Esophagus (tissue), 2 donors: Measurements from ENCODE around the gene PPP2R2B. TPM values are rescaled to one million over a fixed set of nuclear protein-coding genes. Genes with fewer than 3 reads are reported as not detected.

Source experiments
- H3K27ac ChIP-seq, 2 donors: one replicate each; pipeline ENCODE4 v1.5.1; 2013; ENCODE audit warnings: low read depth in 2 of 2, mild to moderate bottlenecking in 2 of 2, inconsistent platforms in 1 of 2, low read length in 1 of 2, moderate library complexity in 1 of 2
- H3K27me3 ChIP-seq, 2 donors: one replicate each; pipeline ENCODE4 v1.6.1; 2013; ENCODE audit warnings: low read length in 2 of 2, control low read depth in 1 of 2, mild to moderate bottlenecking in 1 of 2; ENCODE audit not compliant: insufficient read depth in 2 of 2, control insufficient read depth in 1 of 2
- H3K36me3 ChIP-seq, 2 donors: one replicate each; pipeline ENCODE4 v1.6.1; 2013; ENCODE audit warnings: low read length in 1 of 2; ENCODE audit not compliant: control insufficient read depth in 2 of 2, insufficient read depth in 2 of 2
- H3K4me1 ChIP-seq, 2 donors: one replicate each; pipeline ENCODE4 v1.6.1; 2013; ENCODE audit warnings: low read length in 1 of 2; ENCODE audit not compliant: control insufficient read depth in 2 of 2, insufficient read depth in 2 of 2
- H3K4me3 ChIP-seq, 2 donors: one replicate each; pipeline ENCODE4 v1.5.1; 2013; ENCODE audit warnings: low read length in 2 of 2, mild to moderate bottlenecking in 2 of 2, low read depth in 1 of 2, moderate library complexity in 1 of 2
- H3K9me3 ChIP-seq, 2 donors: one replicate each; pipeline ENCODE4 v1.6.1; 2013; ENCODE audit warnings: mild to moderate bottlenecking in 2 of 2, low read depth in 1 of 2, low read length in 1 of 2, moderate library complexity in 1 of 2; ENCODE audit not compliant: control insufficient read depth in 2 of 2, insufficient read depth in 1 of 2
- WGBS, 2 donors: extraction: QIAGEN DNeasy Blood & Tissue Kit; methylation state at CpG; one replicate each; pipeline ENCODE4 v1.1.7; 2013; 5-methylcytosine and 5-hydroxymethylcytosine counted together
- polyA plus RNA-seq, 2 donors: library from polyadenylated mRNA; stranded (reverse); fragments of 200-250 nt; gene quantifications; one replicate each; pipeline ENCODE4 v1.2.3, GENCODE V29; 2013
- donor health status: healthy with polysubstance abuse.
- donor health status: Bipolar disorder and iron deficiency.

The PPP2R2B gene
- polyA plus RNA-seq, 2 donors: 0.78 to 0.92 TPM

DNA sequence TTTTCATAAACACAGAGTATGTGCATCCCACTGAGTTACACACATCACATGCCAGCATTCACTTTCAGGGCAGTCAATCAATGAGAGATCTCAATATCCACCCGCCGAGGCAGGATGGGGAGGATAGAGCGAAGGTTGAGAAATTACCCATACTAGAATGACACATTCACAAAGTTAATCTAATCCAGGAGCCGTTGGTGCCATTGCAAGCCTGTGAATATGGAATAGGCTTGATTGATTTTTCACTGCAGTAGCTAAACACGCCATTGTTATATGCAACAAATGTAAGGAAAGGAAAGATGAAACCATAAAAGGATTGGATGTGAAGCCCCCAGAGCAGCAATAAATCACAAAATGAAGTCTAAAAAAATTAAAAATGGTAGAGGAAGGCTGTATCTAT is 194.7 kb downstream of the PPP2R2B start:
- H3K36me3 ChIP-seq: no peaks in the 10 kb centered on the region
- H3K27me3 ChIP-seq: no peaks in the 10 kb centered on the region
- no peaks in the 10 kb centered on the region for H3K9me3 ChIP-seq
- H3K4me1 ChIP-seq: no peaks in the 10 kb centered on the region
- no peak overlapping the region for H3K27ac ChIP-seq
- H3K4me3 ChIP-seq: no peak overlapping the region
- WGBS, 2 donors: 82 to 90% methylated on average over 5 of the region's 5 CpGs

DNA sequence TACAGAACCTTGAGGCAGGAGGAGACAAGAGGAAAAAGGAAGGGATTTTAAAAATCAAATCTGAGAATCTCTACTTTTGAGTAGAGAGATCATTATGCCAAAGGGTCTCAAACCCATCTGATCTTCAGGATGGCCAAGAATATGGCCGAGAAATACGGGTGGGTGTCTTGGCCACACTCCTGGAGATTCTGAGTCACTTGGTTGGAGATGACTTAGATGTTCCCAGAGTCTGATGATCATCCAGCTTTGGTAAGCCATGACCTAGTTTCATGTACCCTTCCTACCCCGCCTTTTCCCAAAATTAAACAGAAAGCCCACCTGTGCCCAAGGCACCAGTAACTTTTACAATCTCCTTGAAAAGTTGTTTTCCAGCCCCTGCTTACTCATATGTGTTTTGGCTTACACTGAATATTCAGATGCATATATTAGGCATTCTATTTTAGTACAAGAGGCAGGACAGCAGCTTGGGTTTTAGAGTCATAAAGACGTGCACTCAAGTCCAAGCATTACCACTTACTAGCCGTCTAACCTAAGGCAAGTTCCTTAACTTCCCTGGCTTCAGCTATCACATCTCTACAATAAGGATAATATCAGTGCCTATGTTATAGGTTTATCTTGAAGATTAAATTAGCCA is 195.5 kb downstream of the PPP2R2B start:
- no peak overlapping the region for H3K27ac ChIP-seq
- no peaks in the 10 kb centered on the region for H3K9me3 ChIP-seq
- H3K4me3 ChIP-seq: no peak overlapping the region
- no peaks in the 10 kb centered on the region for H3K27me3 ChIP-seq
- WGBS, 2 donors: 72 to 84% methylated on average over 5 of the region's 5 CpGs
- H3K36me3 ChIP-seq: no peaks in the 10 kb centered on the region
- no peaks in the 10 kb centered on the region for H3K4me1 ChIP-seq

DNA sequence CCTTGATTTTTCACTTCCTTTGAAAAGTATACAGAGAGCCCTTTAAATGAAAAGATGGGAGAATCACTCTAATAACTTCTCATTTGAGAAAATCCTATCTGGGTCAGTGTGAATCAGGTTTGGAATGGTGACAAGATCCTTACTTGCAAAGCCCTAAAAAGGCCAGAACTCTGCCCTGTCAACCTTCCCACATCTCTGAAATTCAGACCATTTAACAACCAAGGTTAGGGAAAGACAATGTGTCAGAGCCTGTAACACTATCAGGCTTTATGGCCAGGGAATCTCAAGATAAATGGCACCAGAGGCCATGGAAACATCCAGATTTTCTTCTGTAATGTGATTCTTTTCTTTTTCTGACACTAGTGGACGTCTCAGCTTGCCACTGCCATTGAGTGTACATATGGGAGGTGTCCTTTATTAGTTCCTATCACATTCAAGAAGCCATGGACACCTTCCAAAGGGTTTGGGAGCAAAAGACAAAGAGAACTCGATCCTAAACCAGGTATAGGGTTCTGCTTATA is 196.9 kb downstream of the PPP2R2B start:
- Histone ChIP-seq H3K4me1 (no peaks in the 10 kb centered on the region), H3K27me3 (no peaks in the 10 kb centered on the region), H3K4me3 (no peak overlapping the region), H3K27ac (no peak overlapping the region), H3K36me3 (no peaks in the 10 kb centered on the region), H3K9me3 (no peaks in the 10 kb centered on the region)
- 49 to 57% methylated on average over 2 of the region's 2 CpGs for WGBS, 2 donors

DNA sequence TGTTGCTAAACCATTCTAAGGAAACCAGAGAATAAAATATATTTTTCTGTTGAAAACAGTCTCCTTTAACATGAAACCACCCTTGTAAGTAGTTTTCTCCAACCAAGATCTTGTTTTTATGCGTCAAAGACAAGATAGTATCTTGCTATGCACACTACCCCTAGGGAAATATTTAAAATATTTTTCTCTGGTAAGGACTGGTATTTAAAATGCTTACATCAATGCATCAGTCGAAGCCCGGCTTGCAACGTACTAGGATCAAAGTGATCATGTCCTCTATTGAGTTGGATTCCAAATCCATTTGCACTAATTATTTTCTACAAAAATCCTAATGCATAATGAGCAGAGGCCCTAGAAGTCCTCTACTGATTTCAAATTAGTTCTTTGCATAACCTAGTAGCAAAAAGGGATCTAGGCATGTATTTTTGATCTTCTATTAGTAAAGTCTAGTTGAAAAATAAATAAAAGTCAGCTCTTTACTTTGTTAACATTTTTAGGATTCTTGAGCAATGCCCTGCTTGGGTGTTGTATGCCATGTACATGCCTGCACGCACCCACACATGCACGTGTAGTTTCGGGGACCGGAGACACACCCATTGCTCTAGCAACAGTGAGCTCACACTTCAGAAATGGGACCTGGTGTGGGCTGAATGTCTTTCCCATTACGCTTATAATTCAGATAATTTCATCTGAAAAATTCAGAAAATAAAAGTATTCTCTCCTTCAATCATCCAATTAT is 197.5 kb downstream of the PPP2R2B start:
- Histone ChIP-seq H3K4me1 (no peaks in the 10 kb centered on the region), H3K9me3 (no peaks in the 10 kb centered on the region), H3K27ac (no peak overlapping the region), H3K27me3 (no peaks in the 10 kb centered on the region), H3K36me3 (no peaks in the 10 kb centered on the region), H3K4me3 (no peak overlapping the region)
- 62 to 70% methylated on average over 9 of the region's 9 CpGs for WGBS, 2 donors

DNA sequence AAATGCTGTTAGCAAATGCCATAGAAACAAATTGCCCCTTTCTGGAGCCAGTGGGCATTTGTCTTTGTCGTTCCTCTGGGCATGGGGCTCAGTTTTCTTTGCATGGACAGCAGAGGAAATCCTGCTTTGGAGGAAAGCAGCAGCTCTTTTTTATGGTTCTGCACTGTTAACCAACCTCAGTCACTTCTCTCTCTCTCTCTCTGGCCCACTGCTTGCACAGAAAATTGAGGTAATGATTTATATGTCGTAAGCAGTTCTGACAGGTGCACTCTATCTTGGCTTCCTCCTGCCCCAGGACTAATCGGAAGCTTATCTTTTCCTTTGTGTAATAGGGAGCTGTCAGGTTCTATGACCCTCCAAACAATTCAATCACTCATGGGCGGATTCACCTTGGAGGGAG is 202.9 kb downstream of the PPP2R2B start:
- Histone ChIP-seq H3K27ac (no peak overlapping the region), H3K36me3 (no peaks in the 10 kb centered on the region), H3K9me3 (no peaks in the 10 kb centered on the region), H3K4me1 (no peaks in the 10 kb centered on the region), H3K4me3 (no peak overlapping the region), H3K27me3 (no peaks in the 10 kb centered on the region)
- 33 to 44% methylated on average over 4 of the region's 4 CpGs for WGBS, 2 donors

DNA sequence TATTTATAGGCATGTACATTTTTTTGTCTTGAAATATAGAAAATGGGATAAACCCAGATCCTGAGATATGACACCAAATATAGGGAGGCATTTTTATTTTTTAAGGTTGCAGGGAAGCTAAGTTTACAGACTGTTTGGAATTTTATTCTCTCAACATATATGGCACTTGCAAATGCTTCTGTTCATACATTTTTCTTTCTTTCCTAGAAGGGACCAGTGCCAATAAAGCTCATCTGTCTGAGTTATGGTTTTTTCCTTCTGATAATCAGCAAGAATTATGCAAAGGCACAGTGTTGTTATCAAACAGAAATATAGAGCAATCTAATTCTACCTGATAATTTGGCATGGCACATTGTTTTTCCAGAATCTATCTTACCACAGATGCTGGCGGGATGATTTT is 205.7 kb downstream of the PPP2R2B start:
- no peak overlapping the region for H3K27ac ChIP-seq
- no peaks in the 10 kb centered on the region for H3K4me1 ChIP-seq
- WGBS, 2 donors: 86 to 89% methylated on average over 1 of the region's 1 CpG
- H3K9me3 ChIP-seq: no peaks in the 10 kb centered on the region
- H3K4me3 ChIP-seq: no peak overlapping the region
- H3K36me3 ChIP-seq: no peaks in the 10 kb centered on the region
- H3K27me3 ChIP-seq: no peaks in the 10 kb centered on the region

DNA sequence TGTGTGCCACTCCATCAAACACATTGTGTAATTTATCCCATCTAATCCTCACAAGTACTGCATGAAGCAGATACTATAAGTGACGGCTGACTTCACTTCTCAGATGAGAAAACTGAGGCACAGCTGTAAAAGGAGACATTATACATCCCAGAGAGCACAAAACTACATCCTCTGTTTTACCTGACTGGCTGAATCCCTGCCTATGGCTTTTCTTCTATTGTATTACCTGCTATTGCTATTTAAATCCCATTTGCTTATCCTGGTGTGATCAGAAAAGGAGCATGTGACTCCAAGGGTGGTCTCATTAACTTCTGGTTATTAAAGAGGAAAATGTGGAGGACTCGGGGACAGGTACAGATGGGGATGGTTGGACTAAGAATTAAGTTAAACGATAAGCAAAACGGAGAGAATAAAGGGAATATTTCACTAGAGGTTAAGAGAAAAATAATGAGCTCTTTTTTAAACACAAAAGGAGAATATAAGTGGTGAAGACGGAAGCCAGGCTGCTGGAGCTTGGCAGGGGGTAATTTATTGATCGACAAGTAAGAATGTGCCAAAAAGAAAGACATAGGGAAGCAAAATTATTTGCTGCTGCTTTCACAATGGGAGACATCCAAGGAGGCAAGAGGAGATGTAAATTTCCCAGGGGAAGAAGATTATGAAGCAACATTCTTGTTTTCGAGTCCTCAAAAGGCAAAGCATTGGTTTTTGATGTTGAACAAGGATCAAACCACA is 206.8 kb downstream of the PPP2R2B start:
- Histone ChIP-seq H3K4me1 (no peaks in the 10 kb centered on the region), H3K36me3 (no peaks in the 10 kb centered on the region), H3K4me3 (no peak overlapping the region), H3K9me3 (no peaks in the 10 kb centered on the region), H3K27ac (no peak overlapping the region), H3K27me3 (no peaks in the 10 kb centered on the region)
- 62 to 63% methylated on average over 7 of the region's 7 CpGs for WGBS, 2 donors

DNA sequence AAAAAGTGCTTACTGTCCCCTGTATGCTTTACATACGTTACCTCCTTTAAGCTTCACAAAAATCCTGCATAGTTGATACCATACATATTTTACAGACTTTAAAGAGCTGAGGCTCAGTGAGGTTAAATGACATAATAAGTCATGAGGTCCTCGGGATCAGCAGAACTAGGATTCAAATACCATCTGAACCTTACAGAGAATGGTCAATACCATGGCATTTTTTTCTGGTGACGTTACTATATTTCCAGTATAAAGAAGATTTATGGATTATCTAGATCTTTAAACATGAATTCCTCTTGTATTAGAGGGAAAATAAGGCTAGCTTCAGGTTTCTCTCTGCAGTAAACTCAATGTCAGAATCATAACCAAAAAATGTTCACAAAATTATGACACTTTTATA is 208.9 kb downstream of the PPP2R2B start:
- H3K27ac ChIP-seq: no peak overlapping the region
- no peaks in the 10 kb centered on the region for H3K4me1 ChIP-seq
- no peaks in the 10 kb centered on the region for H3K27me3 ChIP-seq
- H3K4me3 ChIP-seq: no peak overlapping the region
- no peaks in the 10 kb centered on the region for H3K36me3 ChIP-seq
- H3K9me3 ChIP-seq: no peaks in the 10 kb centered on the region
- WGBS, 2 donors: 81 to 82% methylated on average over 3 of the region's 3 CpGs

DNA sequence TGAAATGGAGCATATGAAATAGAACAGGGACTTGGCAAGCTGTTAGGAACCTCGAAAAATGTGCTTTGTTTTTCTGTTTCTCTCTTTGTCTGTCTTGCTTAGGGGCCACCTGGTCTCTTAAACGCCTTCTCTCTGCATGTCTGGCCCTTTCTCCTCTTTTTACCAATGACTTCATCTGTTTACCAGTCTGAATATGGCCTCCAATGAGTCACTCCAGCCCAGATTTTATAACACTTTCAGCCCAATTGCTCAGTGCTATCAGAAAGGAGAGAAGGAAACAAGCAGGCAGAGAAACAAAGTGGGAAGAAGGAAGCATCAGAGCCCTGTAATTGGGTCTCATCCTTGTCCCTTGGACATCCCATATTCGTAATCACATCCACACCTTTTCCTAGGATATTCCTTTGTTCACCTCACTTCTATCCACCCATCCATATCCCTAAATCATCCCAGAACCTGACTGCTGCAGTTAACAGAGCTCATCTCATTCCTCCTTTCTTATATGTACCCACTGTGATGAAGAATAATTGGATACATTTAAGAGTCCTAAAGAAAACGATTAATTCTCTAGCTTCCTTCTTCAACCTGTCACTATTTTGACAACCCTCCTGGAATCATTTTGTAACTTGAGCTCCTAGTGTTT is 210.8 kb downstream of the PPP2R2B start:
- 31 to 44% methylated on average over 4 of the region's 4 CpGs for WGBS, 2 donors
- Histone ChIP-seq H3K36me3 (no peaks in the 10 kb centered on the region), H3K27ac (no peak overlapping the region), H3K27me3 (no peaks in the 10 kb centered on the region), H3K9me3 (no peaks in the 10 kb centered on the region), H3K4me3 (no peak overlapping the region), H3K4me1 (no peaks in the 10 kb centered on the region)
